ENCODE measurements around the gene APBB2. TPM values are rescaled to one million over a fixed set of nuclear protein-coding genes. Genes with fewer than 3 reads are reported as not detected.

The APBB2 gene
- total and polyA plus RNA-seq, 2 of the 8 experiments (the other 6 are each of a cell fraction or from before 2014, with no cell fraction given) = 58.7 to 59.4 TPM

GRCh38 chr4:40864531-40864930 lies 349.8 kb downstream of the APBB2 start (continued):
- TF ChIP-seq ASH2L (IDR thresholded peaks at IDR 0.05; ENCODE audit: low read length) (no peak), YY1 (IDR thresholded peaks at IDR 0.05; ENCODE audit: low read depth, low read length) (no peak), GTF2F1 (IDR thresholded peaks at IDR 0.05; ENCODE audit: borderline replicate concordance, low read depth, low read length) (no peak), SIN3A (conservative IDR thresholded peaks at IDR 0.05 in 1 of 2, IDR thresholded peaks at IDR 0.05 in 1 of 2; ENCODE audit: low read depth in 1 of 2, low read length in 2 of 2) (no peak), NANOG (IDR thresholded peaks at IDR 0.05; ENCODE audit: insufficient read depth, low read depth, low read length, poor library complexity, severe bottlenecking) (no peak), GABPA (IDR thresholded peaks at IDR 0.05; ENCODE audit: borderline replicate concordance, insufficient read depth, low read length) (no peak)

Data from H1 (cell line).